ENCODE data around the gene MAP1A.
"Not testable (repeated sequence)": the region's sequence is repeated elsewhere in the genome, so short reads cannot be mapped to it uniquely, and the experiment has no call there.

MAP1A gene

DNA sequence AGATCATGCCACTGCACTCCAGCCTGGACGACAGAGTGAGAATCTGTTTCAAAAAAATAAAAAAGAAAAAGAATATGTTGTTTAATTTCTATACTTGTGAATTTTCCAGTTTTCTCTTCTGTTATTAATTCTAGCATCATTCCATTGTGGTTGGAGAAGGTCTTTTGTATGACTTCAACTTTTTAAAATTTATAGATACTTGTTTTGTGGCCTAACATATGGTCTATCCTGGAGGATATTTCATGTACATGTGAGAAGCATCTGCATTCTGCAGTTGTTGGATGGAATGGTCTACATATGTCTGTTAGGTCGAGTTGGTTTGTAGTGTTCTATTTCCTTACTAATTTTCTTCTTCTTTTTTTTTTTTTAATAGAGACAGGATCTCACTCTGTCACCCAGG is 35.6 kb downstream of the MAP1A start:
- Histone ChIP-seq H3K36me3 (peaks cover 4% of the 10 kb centered on the region), H3K9me3 (no peaks in the 10 kb centered on the region), H3K4me1 (no peaks in the 10 kb centered on the region), H3K4me3 (ENCODE audit: low read depth, low read length) (no peak overlapping the region), H3K27me3 (no peaks in the 10 kb centered on the region)
- TF ChIP-seq, protein P1, sequence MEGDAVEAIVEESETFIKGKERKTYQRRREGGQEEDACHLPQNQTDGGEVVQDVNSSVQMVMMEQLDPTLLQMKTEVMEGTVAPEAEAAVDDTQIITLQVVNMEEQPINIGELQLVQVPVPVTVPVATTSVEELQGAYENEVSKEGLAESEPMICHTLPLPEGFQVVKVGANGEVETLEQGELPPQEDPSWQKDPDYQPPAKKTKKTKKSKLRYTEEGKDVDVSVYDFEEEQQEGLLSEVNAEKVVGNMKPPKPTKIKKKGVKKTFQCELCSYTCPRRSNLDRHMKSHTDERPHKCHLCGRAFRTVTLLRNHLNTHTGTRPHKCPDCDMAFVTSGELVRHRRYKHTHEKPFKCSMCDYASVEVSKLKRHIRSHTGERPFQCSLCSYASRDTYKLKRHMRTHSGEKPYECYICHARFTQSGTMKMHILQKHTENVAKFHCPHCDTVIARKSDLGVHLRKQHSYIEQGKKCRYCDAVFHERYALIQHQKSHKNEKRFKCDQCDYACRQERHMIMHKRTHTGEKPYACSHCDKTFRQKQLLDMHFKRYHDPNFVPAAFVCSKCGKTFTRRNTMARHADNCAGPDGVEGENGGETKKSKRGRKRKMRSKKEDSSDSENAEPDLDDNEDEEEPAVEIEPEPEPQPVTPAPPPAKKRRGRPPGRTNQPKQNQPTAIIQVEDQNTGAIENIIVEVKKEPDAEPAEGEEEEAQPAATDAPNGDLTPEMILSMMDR (IDR thresholded peaks at IDR 0.05; ENCODE audit: low read depth, low read length): no peak
- DNase-seq: no peak

DNA sequence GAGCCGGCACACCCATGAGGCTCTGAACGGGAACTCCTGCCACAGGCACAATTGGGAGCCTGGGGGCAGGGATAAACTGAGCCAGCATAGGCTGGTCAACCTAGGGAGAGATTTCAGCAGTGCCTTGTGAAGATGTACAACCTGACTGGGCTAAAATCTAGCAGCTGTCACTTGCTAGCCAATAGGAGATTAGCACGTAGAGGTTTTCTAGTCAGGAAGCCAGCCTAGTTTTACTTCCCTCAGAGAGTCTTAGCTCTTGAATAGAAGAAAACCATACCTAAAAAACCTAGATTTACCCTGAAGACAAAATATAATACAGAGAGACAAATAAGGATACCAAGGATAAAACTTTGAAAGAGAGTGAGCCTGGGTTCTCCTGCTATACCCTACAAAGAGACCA is 45.3 kb downstream of the MAP1A start:
- not testable (repeated sequence) for H3K4me3 ChIP-seq (ENCODE audit: low read depth, low read length); H3K4me1 ChIP-seq; H3K27me3 ChIP-seq; H3K36me3 ChIP-seq; H3K9me3 ChIP-seq; DNase-seq

DNA sequence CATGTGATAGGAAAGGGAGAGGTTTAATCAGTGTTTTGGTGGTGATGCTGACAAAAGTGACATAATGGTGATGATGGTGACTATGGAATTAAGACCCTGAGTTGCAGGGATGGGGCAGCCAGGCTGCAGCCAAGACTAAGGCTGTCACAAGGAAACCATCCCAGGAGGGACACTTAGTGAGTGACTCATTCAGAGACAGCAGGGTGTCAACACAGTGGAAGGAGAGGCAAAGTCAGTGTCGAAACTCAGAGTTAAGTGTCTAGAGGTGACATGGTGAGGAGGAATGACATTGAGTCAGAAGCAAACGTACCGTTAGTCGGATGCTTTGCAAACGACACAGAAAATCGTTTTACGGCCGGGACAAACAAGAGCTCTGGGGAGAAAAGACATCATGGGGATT is 46.4 kb downstream of the MAP1A start:
- H3K27me3 ChIP-seq; DNase-seq; H3K4me3 ChIP-seq (ENCODE audit: low read depth, low read length); H3K4me1 ChIP-seq; H3K36me3 ChIP-seq; H3K9me3 ChIP-seq: not testable (repeated sequence)

DNA sequence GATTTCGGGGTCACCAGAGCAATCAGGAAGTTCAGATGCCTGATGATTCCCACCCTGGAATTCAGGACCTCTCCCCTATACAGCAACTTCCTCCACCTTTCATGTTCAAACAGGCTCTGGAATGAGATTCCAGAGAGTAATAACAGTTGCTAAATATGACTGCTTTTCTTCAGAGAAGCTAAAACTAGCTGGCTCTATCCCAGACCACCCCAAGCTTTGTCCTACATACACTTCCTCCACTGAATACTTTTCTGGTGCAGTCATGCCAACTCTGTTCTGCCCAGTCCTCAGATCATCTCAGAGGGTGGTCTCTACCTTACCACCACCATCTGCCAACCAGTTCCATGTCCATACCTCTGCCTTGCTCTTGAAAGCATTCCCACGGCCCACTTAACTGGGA is 49.2 kb downstream of the MAP1A start:
- H3K9me3 ChIP-seq; H3K4me3 ChIP-seq (ENCODE audit: low read depth, low read length); H3K27me3 ChIP-seq; DNase-seq; H3K36me3 ChIP-seq; H3K4me1 ChIP-seq: not testable (repeated sequence)

DNA sequence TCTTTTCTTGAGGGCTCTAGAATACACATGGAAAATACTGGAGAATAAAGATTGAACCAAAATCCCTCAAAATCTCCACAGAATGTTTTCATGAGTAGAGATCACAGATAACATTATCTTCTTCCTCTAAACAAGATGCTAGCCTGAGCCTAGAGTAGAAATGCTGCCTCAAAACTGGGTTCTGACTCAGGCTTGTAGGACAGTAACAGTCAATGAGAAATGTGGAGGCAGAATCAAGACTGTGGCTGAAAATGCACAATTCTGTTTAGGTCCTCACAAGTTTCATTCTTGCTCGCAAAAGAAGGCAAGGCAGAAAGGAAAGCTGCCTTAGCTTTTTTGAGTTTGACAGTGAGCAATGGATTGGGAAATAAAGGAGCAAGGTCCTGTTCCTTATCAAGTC is 57.2 kb downstream of the MAP1A start:
- not testable (repeated sequence) for H3K4me3 ChIP-seq (ENCODE audit: low read depth, low read length); H3K27me3 ChIP-seq; H3K36me3 ChIP-seq; DNase-seq; H3K4me1 ChIP-seq; H3K9me3 ChIP-seq

Measured in BE2C (cell line).